Activated T-cell treated with anti-CD3 and anti-CD28 coated beads for 4 hours (primary cell): ENCODE data around the gene NDST1.

Source experiments
- DNase-seq: peaks from one replicate; pipeline ENCODE4 v3.0.0-alpha.2; 2020

The NDST1 gene

GRCh38 chr5:150525163-150525562 is 17.2 kb downstream of the NDST1 start:
- no peak for DNase-seq

- no peak for DNase-seq
Measured at GRCh38 chr5:150525781-150526180, 17.9 kb downstream of the NDST1 start.

- no peak for DNase-seq
Measured at GRCh38 chr5:150527038-150527437, 19.1 kb downstream of the NDST1 start.

DNA sequence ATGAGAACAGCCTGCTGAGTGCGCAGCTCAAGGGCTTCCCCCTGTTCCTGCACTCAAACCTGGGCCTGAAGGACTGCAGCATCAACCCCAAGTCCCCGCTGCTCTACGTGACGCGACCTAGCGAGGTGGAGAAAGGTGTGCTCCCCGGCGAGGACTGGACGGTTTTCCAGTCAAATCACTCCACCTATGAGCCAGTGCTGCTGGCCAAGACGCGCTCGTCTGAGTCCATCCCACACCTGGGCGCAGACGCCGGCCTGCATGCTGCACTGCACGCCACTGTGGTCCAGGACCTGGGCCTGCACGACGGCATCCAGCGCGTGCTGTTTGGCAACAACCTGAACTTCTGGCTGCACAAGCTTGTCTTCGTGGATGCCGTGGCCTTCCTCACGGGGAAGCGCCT is 19.9 kb downstream of the NDST1 start:
- no peak for DNase-seq

DNA sequence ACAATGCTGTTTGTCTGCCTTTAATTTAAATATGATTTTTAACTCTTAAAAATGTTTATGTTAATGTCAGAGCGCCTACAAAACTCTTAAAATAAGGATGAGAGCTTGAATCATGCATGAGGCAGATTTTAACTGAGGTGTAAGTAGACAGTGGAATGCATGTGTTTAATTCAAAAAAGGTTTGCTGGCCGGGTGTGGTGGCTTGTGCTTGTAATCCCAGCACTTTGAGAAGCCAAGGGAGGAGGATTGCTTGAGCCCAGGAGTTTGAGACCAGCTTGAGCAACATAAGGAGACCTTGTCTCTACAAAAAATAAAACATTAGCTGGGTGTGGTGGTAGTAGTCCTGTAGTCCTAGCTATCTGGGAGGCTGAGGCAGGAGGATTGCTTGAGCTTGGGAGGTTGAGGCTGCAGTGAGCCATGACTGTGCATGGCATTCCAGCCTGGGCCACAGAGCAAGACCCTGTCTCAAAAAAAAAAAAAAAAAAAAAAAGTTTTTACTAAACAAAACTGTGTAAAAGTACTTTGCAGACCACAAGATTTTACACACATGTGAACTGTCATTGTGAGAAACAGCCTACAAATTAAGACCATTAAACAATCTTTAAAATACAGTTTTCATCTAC is 21.1 kb downstream of the NDST1 start:
- DNase-seq, result no peak

DNA sequence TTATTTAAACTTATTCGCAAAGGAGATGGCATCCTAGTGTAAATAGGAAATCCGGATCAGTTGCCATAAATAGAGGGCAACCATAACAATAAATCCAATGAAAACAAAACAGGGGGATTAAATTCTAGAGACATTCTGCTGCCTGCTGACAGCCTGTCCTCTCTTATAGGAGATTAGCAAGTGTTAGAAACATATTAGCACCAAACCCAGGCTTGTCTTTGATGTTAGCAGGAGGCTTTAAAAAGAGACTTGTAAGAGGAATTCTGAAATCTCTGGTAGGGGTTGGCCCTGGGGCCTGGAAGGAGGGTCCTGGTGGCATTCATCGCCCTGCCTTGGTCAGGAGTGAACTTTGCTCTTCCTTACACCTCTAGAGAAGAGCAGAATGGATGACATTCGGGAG is 21.6 kb downstream of the NDST1 start:
- DNase-seq, result no peak

- no peak for DNase-seq
Measured at GRCh38 chr5:150530423-150530822, 22.5 kb downstream of the NDST1 start.

DNA sequence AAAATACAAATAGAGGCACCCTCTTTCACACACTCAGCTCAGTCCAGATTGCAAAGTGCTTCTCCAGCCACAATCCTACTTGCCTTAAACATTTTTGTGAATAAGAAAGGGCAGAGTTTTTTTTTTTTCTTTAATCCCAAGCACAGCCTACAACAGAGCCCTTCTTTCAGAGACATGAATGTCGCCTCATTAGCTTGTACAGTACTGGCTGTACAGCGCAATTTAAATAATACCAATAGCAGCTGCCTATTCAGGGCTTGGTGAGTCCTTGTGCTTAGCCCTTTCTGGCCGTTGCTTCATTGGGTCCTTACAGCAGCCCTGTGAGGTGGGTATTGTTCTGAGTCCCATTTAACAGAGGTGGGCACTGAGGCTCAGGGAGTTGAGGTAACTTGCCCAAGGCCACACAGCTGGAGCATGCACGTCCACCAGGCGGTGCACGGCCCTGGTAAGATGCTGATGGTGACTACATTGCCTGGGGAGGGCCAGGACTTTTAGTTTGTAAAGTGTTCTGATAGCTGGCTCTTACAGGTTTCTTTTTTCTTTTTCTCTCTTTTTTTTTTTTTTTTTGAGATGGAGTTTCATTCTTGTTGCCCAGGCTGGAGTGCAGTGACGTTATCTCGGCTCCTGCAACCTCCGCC is 23.1 kb downstream of the NDST1 start:
- DNase-seq, result no peak

DNA sequence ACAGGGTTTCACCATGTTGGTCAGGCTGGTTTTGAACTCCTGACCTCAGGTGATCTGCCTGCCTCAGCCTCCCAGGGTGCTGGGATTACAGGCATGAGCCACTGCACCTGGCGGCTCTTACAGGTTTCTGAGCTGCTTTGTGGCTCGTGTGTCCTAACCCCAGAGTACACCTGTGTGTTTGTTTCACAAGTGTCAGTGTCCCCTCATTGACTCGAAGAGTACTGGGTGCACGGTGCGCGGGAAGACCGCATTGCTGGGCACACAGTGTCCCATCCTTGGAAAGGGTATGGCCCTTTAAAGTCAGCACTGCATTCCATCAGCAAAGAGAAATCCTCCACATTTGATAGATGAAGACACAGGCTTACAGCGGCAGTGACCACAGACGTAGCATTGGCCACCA is 23.8 kb downstream of the NDST1 start:
- DNase-seq, result no peak

GRCh38 chr5:150532151-150532550 is 24.2 kb downstream of the NDST1 start:
- no peak for DNase-seq

DNA sequence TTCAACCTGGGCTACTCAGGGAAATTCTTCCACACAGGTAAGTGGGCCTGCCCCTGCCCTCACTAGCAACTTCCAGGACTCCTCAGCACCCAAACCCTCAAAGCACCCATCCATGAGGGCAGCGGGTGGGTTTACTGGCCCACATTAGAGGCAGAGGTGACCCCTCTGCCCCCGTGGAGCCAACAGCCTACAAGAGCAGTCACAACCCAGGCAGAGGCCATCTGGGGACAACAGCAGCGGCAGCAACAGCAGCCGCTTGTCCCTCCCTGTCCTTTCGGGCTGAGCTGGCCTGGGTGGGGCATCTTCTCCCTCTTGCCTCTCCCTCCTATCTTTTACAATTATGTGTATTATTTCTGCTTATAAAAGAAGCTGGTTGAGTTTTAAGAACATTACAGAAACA is 25.1 kb downstream of the NDST1 start:
- DNase-seq, result no peak

GRCh38 chr5:150534811-150535210 is 26.9 kb downstream of the NDST1 start:
- no peak for DNase-seq

DNA sequence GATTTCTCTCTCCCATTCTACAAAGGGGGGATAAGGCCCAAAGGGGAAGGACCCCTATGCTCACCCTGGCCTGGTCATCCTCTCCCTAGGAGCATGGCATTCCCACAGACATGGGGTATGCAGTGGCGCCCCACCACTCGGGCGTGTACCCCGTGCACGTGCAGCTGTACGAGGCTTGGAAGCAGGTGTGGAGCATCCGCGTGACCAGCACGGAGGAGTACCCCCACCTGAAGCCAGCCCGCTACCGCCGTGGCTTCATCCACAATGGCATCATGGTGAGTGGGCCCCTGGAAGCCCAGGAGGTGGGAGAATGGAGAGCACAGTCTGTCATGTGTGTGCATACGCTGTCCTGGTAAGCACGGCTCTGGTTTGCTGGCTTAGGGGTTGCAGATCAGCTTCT is 27.7 kb downstream of the NDST1 start:
- DNase-seq, result no peak

GRCh38 chr5:150538007-150538917 is 30.3 kb downstream of the NDST1 start:
- DNase-seq, result no peak

DNA sequence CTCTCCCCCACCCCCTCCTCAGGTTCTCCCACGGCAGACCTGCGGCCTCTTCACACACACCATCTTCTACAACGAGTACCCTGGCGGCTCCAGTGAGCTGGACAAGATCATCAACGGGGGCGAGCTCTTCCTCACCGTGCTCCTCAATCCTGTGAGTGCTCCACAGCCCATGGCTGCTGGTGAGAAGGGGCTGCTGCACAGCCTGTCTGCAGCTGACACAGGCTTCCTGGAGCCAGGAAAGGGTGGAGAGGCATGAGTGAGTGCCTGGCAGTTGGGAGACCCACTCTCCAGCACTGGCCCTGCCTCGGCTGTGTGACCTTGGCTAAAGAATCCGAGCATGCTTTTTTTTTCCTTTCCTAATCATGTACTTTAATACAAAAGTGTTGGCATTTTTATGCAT is 31.3 kb downstream of the NDST1 start:
- no peak for DNase-seq

DNA sequence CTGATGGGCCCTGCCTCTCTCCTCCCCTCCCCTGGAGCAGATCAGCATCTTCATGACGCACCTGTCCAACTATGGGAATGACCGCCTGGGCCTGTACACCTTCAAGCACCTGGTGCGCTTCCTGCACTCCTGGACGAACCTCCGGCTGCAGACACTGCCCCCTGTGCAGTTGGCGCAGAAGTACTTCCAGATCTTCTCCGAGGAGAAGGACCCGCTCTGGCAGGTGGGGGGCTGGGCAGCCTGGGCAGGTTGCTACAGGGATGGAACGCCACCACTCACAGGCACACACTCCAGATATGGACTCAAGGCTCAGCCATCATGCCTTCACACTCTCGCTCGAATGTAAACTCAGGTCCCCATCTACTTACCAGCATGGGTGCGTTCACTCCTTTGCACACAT is 32.1 kb downstream of the NDST1 start:
- no peak for DNase-seq

DNA sequence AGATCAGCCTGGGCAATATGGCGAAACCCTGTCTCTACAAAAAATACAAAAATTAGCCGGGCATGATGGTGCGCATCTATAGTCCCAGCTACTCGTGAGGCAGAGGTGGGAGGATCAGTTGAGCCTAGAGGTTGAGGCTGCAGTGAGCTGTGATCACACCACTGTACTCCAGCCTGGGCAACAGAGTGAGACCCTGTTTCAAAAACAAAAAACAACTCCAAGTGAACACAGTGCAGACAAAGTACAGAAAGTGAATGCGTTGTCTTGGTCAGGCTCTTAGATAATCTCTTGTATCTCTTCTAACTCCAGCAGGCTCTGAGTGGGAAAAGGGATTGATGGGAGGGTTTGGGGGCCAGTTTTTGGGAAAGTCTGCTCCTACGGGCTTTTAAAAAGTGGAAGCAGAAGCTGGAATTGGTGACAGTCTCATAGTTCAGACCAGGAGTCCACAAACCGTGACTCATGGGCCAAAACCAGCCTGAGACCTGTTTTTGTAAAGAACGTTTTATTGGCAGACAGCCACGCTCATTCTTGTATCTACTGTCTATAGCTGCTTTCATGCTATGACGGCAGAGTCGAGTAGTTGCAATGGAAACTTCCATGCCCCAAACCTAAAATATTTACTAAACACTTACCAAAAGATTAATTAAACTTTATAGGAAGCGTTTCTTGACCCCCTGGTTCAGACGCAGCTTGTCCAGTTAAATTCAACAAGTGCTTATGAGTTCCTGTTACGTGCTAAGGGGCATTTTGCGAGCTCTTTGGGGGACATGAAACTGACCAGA is 32.9 kb downstream of the NDST1 start:
- no peak for DNase-seq

DNA sequence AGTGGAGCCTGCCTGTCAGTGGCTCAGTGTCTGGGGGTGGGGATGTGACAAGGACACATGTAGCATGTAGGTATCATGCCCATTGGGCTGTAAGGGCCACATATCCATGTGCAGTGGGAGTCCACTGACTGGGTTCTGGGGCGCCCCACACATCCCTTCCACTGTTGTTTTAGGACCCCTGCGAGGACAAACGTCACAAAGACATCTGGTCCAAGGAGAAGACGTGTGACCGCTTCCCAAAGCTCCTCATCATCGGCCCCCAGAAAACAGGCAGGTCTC is 33.4 kb downstream of the NDST1 start:
- DNase-seq, result no peak

DNA sequence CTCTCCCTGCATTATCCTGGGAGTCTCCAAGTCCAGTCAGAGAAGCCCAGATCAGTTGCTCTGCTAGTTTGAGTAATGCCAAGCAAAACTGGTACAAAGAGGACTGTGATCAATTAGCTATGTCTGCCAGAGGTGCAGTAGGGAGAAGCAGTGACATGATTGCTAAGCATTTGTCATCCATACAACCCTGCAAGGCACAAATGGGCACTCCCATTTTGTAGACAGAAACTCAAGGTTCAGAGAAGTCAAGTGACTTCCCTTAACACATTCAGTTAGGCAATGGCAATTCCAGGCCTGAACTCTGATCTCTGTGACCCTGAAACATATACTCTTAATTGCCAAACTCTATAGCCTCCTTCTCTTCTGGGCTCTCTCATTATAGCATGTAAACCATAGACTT is 34.0 kb downstream of the NDST1 start:
- DNase-seq, result no peak

DNA sequence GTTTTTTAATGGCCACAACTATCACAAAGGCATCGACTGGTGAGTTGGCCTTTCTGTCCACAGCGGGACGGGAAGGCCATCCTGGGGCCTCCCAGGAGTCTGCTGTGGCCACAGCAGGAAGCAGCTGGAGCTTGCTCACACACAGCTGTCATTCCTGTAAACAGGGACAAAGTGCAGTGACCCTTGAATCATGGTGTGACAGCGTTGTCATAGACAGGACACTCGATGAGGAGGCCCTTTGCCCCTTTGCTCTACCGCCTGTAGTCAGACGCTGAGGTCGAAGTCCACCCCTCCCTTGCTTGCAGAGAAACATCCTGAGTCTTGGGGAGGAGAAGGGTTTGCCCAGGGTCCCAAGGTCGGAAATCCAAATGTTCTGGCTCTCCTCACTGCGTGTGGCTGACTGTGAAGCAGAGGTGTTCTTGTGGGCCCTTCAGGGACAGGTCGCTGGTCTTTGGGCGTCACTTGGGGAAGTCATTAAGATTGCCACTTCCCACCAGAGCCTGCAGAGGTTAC is 35.1 kb downstream of the NDST1 start:
- no peak for DNase-seq

- DNase-seq, result peak; percentile 28
Measured at GRCh38 chr5:150544611-150545219, 36.8 kb downstream of the NDST1 start.

- no peak for DNase-seq
Measured at GRCh38 chr5:150545246-150545645, 37.3 kb downstream of the NDST1 start.

DNA sequence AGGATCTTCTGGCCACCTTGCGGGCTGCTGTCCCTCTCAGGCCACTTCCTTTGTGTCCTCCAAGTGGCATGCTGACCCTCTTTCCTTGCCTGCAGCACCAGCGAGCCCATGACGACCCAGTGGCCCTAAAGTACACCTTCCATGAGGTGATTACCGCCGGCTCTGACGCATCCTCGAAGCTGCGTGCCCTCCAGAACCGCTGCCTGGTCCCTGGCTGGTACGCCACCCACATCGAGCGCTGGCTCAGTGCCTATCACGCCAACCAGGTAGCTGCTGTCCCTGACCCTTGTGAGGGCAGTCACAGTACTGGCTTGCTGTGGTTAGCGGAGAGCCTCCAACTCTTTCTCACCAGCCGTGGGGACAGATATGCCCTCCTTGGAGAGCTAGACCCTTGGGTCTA is 40.2 kb downstream of the NDST1 start:
- DNase-seq, result no peak
